HG02973 (cell line): ENCODE data around the gene KCNJ1.

Experiments
- ATAC-seq: cut with Tn5 transposase; IDR thresholded peaks from one replicate; pipeline ENCODE4 v1.9.1; 2021; ENCODE audit warnings: moderate library complexity; ENCODE audit not compliant: unreplicated experiment

KCNJ1 gene

GRCh38 chr11:128790196-128790595 lies 76.9 kb downstream of the KCNJ1 start:
- no peak for ATAC-seq

- ATAC-seq = no peak
Measured at GRCh38 chr11:128789497-128790150, 77.5 kb downstream of the KCNJ1 start.
